Esophagus (tissue), 2 donors: ENCODE measurements around the gene TRIM32. TPM values are rescaled to one million over a fixed set of nuclear protein-coding genes. Genes with fewer than 3 reads are reported as not detected.

Experiments used
- H3K27ac ChIP-seq, 2 donors: one replicate each; pipeline ENCODE4 v1.5.1; 2013; ENCODE audit warnings: low read depth in 2 of 2, mild to moderate bottlenecking in 2 of 2, inconsistent platforms in 1 of 2, low read length in 1 of 2, moderate library complexity in 1 of 2
- H3K27me3 ChIP-seq, 2 donors: one replicate each; pipeline ENCODE4 v1.6.1; 2013; ENCODE audit warnings: low read length in 2 of 2, control low read depth in 1 of 2, mild to moderate bottlenecking in 1 of 2; ENCODE audit not compliant: insufficient read depth in 2 of 2, control insufficient read depth in 1 of 2
- H3K36me3 ChIP-seq, 2 donors: one replicate each; pipeline ENCODE4 v1.6.1; 2013; ENCODE audit warnings: low read length in 1 of 2; ENCODE audit not compliant: control insufficient read depth in 2 of 2, insufficient read depth in 2 of 2
- H3K4me1 ChIP-seq, 2 donors: one replicate each; pipeline ENCODE4 v1.6.1; 2013; ENCODE audit warnings: low read length in 1 of 2; ENCODE audit not compliant: control insufficient read depth in 2 of 2, insufficient read depth in 2 of 2
- H3K4me3 ChIP-seq, 2 donors: one replicate each; pipeline ENCODE4 v1.5.1; 2013; ENCODE audit warnings: low read length in 2 of 2, mild to moderate bottlenecking in 2 of 2, low read depth in 1 of 2, moderate library complexity in 1 of 2
- H3K9me3 ChIP-seq, 2 donors: one replicate each; pipeline ENCODE4 v1.6.1; 2013; ENCODE audit warnings: mild to moderate bottlenecking in 2 of 2, low read depth in 1 of 2, low read length in 1 of 2, moderate library complexity in 1 of 2; ENCODE audit not compliant: control insufficient read depth in 2 of 2, insufficient read depth in 1 of 2
- WGBS, 2 donors: extraction: QIAGEN DNeasy Blood & Tissue Kit; methylation state at CpG; one replicate each; pipeline ENCODE4 v1.1.7; 2013; 5-methylcytosine and 5-hydroxymethylcytosine counted together
- polyA plus RNA-seq, 2 donors: library from polyadenylated mRNA; stranded (reverse); fragments of 200-250 nt; gene quantifications; one replicate each; pipeline ENCODE4 v1.2.3, GENCODE V29; 2013
- donor health status: healthy with polysubstance abuse.
- donor health status: Bipolar disorder and iron deficiency.

TRIM32 gene
- polyA plus RNA-seq, 2 donors = 2.6 to 4.1 TPM

GRCh38 chr9:116701940-116702642, 15.0 kb downstream of the TRIM32 start:
- Histone ChIP-seq H3K36me3 (peaks cover 19 to 23% of the 10 kb centered on the region in 2 donors), H3K27ac (no peak overlapping the region), H3K4me1 (peaks cover 0 to 3% of the 10 kb centered on the region in 2 donors), H3K9me3 (no peaks in the 10 kb centered on the region), H3K4me3 (no peak overlapping the region), H3K27me3 (no peaks in the 10 kb centered on the region)
- WGBS, 2 donors = 58 to 77% methylated on average over 2 of the region's 2 CpGs

- peaks cover 7 to 11% of the 10 kb centered on the region in 2 donors for H3K36me3 ChIP-seq
- H3K27me3 ChIP-seq = no peaks in the 10 kb centered on the region
- H3K4me1 ChIP-seq = peaks cover 0 to 3% of the 10 kb centered on the region in 2 donors
- no peak overlapping the region for H3K4me3 ChIP-seq
- no peak overlapping the region for H3K27ac ChIP-seq
- WGBS, 2 donors = 96 to 97% methylated on average over 1 of the region's 3 CpGs
- H3K9me3 ChIP-seq = no peaks in the 10 kb centered on the region
Observed at GRCh38 chr9:116703634-116704033, 16.5 kb downstream of the TRIM32 start.

- Histone ChIP-seq H3K27ac (no peak overlapping the region), H3K9me3 (no peaks in the 10 kb centered on the region), H3K4me1 (peaks cover 0 to 3% of the 10 kb centered on the region in 2 donors), H3K36me3 (peaks cover 0 to 3% of the 10 kb centered on the region in 2 donors), H3K4me3 (no peak overlapping the region), H3K27me3 (no peaks in the 10 kb centered on the region)
Observed at GRCh38 chr9:116704470-116704869, 17.4 kb downstream of the TRIM32 start.

GRCh38 chr9:116705531-116705930, 18.4 kb downstream of the TRIM32 start:
- H3K36me3 ChIP-seq = no peaks in the 10 kb centered on the region
- WGBS, 2 donors = 71 to 80% methylated on average over 1 of the region's 1 CpG
- no peaks in the 10 kb centered on the region for H3K9me3 ChIP-seq
- no peak overlapping the region for H3K27ac ChIP-seq
- H3K4me3 ChIP-seq = no peak overlapping the region
- H3K27me3 ChIP-seq = no peaks in the 10 kb centered on the region
- peaks cover 0 to 3% of the 10 kb centered on the region in 2 donors for H3K4me1 ChIP-seq

- H3K4me1 ChIP-seq = no peaks in the 10 kb centered on the region
- H3K9me3 ChIP-seq = no peaks in the 10 kb centered on the region
- H3K27me3 ChIP-seq = no peaks in the 10 kb centered on the region
- no peaks in the 10 kb centered on the region for H3K36me3 ChIP-seq
- H3K27ac ChIP-seq = no peak overlapping the region
- no peak overlapping the region for H3K4me3 ChIP-seq
- WGBS, 2 donors = 92 to 93% methylated on average over 8 of the region's 8 CpGs
Observed at GRCh38 chr9:116706310-116707290, 19.5 kb downstream of the TRIM32 start.

GRCh38 chr9:116712781-116713180, 25.7 kb downstream of the TRIM32 start:
- no peaks in the 10 kb centered on the region for H3K36me3 ChIP-seq
- no peaks in the 10 kb centered on the region for H3K9me3 ChIP-seq
- H3K4me3 ChIP-seq = no peak overlapping the region
- WGBS, 2 donors = 80 to 90% methylated on average over 3 of the region's 3 CpGs
- no peak overlapping the region for H3K27ac ChIP-seq
- no peaks in the 10 kb centered on the region for H3K4me1 ChIP-seq
- no peaks in the 10 kb centered on the region for H3K27me3 ChIP-seq

GRCh38 chr9:116713271-116713670, 26.2 kb downstream of the TRIM32 start:
- no peaks in the 10 kb centered on the region for H3K9me3 ChIP-seq
- WGBS, 2 donors = 79 to 80% methylated on average over 4 of the region's 4 CpGs
- no peak overlapping the region for H3K4me3 ChIP-seq
- H3K36me3 ChIP-seq = no peaks in the 10 kb centered on the region
- no peaks in the 10 kb centered on the region for H3K27me3 ChIP-seq
- no peaks in the 10 kb centered on the region for H3K4me1 ChIP-seq
- H3K27ac ChIP-seq = no peak overlapping the region

GRCh38 chr9:116715751-116716150, 28.6 kb downstream of the TRIM32 start:
- H3K36me3 ChIP-seq = no peaks in the 10 kb centered on the region
- 90 to 97% methylated on average over 1 of the region's 1 CpG for WGBS, 2 donors
- H3K9me3 ChIP-seq = no peaks in the 10 kb centered on the region
- peaks cover 0 to 1% of the 10 kb centered on the region in 2 donors for H3K4me1 ChIP-seq
- H3K4me3 ChIP-seq = no peak overlapping the region
- no peaks in the 10 kb centered on the region for H3K27me3 ChIP-seq
- no peak overlapping the region for H3K27ac ChIP-seq

- Histone ChIP-seq H3K36me3 (no peaks in the 10 kb centered on the region), H3K4me1 (peaks cover 0 to 2% of the 10 kb centered on the region in 2 donors), H3K4me3 (no peak overlapping the region), H3K27ac (no peak overlapping the region), H3K9me3 (no peaks in the 10 kb centered on the region), H3K27me3 (no peaks in the 10 kb centered on the region)
Observed at GRCh38 chr9:116716438-116716837, 29.3 kb downstream of the TRIM32 start.
